Fibroblast of the aortic adventitia (primary cell): ENCODE measurements around the gene SDHAF2. TPM values are rescaled to one million over a fixed set of nuclear protein-coding genes. Genes with fewer than 3 reads are reported as not detected.
A peak's percentile ranks its signal among the peaks of the same experiment; 100 is the strongest.
"Not testable (repeated sequence)": the region's sequence is repeated elsewhere in the genome, so short reads cannot be mapped to it uniquely, and the experiment has no call there.

Experiments
- DNase-seq: peaks from one replicate; pipeline ENCODE4 v3.0.0-alpha.2; 2010; ENCODE audit warnings: low read depth
- H3K4me3 ChIP-seq: 2 replicates; pipeline ENCODE4 v1.5.1; 2011; ENCODE audit warnings: low read depth, mild to moderate bottlenecking, control low read depth, low read length, moderate library complexity
- CTCF ChIP-seq: IDR thresholded peaks from 2 replicates; pipeline ENCODE4 v1.5.1; 2011; ENCODE audit warnings: mild to moderate bottlenecking, low read length, control low read depth, inconsistent platforms; ENCODE audit not compliant: insufficient read depth
- total RNA-seq: library from RNA; depleted of rRNA; stranded (reverse); fragments of >200 nt; gene quantifications from 2 replicates; pipeline ENCODE4 v1.2.3, GENCODE V29; 2012; ENCODE audit warnings: low replicate concordance

Gene SDHAF2
- total RNA-seq, 1 donor: 51.5 TPM

DNA sequence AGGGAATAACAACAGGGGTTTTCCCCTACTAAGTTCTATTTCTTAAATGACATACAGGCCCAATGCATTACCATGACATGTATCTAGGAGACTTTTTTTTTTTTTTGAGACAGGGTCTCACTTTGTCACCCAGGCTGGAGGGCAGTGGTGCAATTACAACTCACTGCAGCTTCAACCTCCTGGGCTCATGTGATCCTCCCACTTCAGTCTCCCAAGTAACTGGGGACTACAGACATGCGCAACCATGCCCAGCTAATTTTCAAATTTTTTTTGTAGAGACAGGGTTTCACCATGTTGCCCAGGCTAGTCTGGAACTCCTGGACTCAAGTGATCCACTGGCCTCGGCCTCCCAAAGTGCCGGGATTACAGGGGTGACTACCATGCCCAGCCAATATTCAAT, 7.7 kb upstream of the SDHAF2 start:
- H3K4me3 ChIP-seq: no peak overlapping the region
- DNase-seq: no peak
- TF ChIP-seq CTCF: no peak

GRCh38 chr11:61425367-61426131, 4.4 kb upstream of the SDHAF2 start:
- DNase-seq: no peak
- no peak overlapping the region for H3K4me3 ChIP-seq
- no peak for TF ChIP-seq CTCF

DNA sequence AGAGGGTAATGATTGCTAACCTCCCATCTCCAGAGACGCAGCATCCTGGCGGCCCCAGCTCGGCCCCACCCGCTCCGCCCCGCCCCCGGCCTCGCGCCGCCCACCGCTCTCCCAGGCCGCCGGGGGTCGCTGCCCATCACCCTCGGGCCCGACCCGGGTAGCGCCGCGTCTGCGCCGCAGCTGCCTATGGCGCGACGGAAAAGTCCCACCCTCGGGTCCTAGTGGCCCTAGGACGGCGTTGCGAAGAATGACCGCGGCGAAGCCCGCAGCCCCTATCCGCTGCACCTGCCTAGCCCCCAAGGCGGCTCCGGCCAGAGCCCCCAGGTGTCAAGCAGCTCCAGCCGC, 606 bp upstream of the SDHAF2 start:
- no peak for TF ChIP-seq CTCF
- peak overlapping the region; percentile 87 for H3K4me3 ChIP-seq
- peak; percentile 52 for DNase-seq

GRCh38 chr11:61430839-61431238, 915 bp downstream of the SDHAF2 start:
- not testable (repeated sequence) for DNase-seq
- peak overlapping the region; percentile 98 for H3K4me3 ChIP-seq

- TF ChIP-seq CTCF: no peak
- H3K4me3 ChIP-seq: no peak overlapping the region
- DNase-seq: no peak
Measured at GRCh38 chr11:61437496-61437895, 7.6 kb downstream of the SDHAF2 start.

GRCh38 chr11:61439615-61440014, 9.7 kb downstream of the SDHAF2 start:
- DNase-seq: no peak
- H3K4me3 ChIP-seq: no peak overlapping the region
- TF ChIP-seq CTCF: no peak

DNA sequence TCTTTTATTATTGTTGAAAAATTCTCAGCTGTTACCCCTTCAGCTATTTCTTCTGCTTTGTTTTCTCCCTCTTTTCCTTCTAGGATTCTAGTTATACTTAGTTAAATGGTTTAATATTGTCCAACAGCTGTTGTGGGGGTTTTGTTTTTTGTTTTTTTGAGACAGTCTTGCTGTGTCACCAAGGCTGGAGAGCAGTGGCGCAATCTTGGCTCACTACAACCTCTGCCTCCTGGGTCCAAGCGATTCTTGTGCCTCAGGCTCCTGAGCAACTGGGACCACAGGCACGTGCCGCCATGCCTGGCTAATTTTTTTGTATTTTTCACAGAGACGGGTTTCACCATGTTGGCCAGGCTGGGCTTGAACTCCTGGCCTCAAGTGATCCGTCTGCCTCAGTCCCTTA, 12.7 kb downstream of the SDHAF2 start:
- no peak for DNase-seq
- no peak overlapping the region for H3K4me3 ChIP-seq
- no peak for TF ChIP-seq CTCF
